Measurements from ENCODE around the gene RNPEPL1. TPM values are rescaled to one million over a fixed set of nuclear protein-coding genes. Genes with fewer than 3 reads are reported as not detected.
"Not testable (repeated sequence)": the region's sequence is repeated elsewhere in the genome, so short reads cannot be mapped to it uniquely, and the experiment has no call there.

Gene RNPEPL1
- total and polyA plus RNA-seq, 8 donors: 20.9 to 99.2 (median 27.8) TPM

- H3K9me3 ChIP-seq: peaks cover 0 to 27% of the 10 kb centered on the region in 2 donors
- peak; percentile 18 for ATAC-seq
- H3K4me1 ChIP-seq: peaks cover 0 to 13% of the 10 kb centered on the region in 2 donors
- H3K27me3 ChIP-seq: peaks cover 0 to 20% of the 10 kb centered on the region in 2 donors
- DNase-seq: peak in 1 of 4 donors; percentile 77
- H3K27ac ChIP-seq: no peak overlapping the region
- H3K4me3 ChIP-seq: no peak overlapping the region
- intact Hi-C loops (cut with DNase I): no loop called here
- H3K36me3 ChIP-seq: peaks cover 0 to 36% of the 10 kb centered on the region in 2 donors
- TF ChIP-seq CTCF (IDR thresholded peaks at IDR 0.05): no peak
These were observed 47.9 kb upstream of the RNPEPL1 start for GRCh38 chr2:240520130-240520973.

GRCh38 chr2:240520974-240521350, 47.3 kb upstream of the RNPEPL1 start:
- Histone ChIP-seq H3K4me3 (no peak overlapping the region), H3K4me1 (peaks cover 0 to 13% of the 10 kb centered on the region in 2 donors), H3K36me3 (peaks cover 0 to 42% of the 10 kb centered on the region in 2 donors), H3K9me3 (peaks cover 0 to 32% of the 10 kb centered on the region in 2 donors), H3K27me3 (peaks cover 0 to 20% of the 10 kb centered on the region in 2 donors), H3K27ac (no peak overlapping the region)
- intact Hi-C loops (cut with DNase I): no loop called here
- DNase-seq (peak in 1 of 4 donors; percentile 42), ATAC-seq (no peak)
- no peak for TF ChIP-seq CTCF (IDR thresholded peaks at IDR 0.05)

GRCh38 chr2:240521885-240522284, 46.4 kb upstream of the RNPEPL1 start:
- DNase-seq; ATAC-seq; H3K27ac ChIP-seq; H3K4me3 ChIP-seq; intact Hi-C loops (cut with DNase I): not testable (repeated sequence)
- Histone ChIP-seq H3K9me3 (peaks cover 0 to 38% of the 10 kb centered on the region in 2 donors), H3K4me1 (peaks cover 0 to 13% of the 10 kb centered on the region in 2 donors), H3K36me3 (peaks cover 0 to 50% of the 10 kb centered on the region in 2 donors), H3K27me3 (peaks cover 0 to 20% of the 10 kb centered on the region in 2 donors)

- H3K27ac ChIP-seq: no peak overlapping the region
- H3K4me3 ChIP-seq: no peak overlapping the region
- peaks cover 0 to 13% of the 10 kb centered on the region in 2 donors for H3K4me1 ChIP-seq
- H3K27me3 ChIP-seq: peaks cover 0 to 20% of the 10 kb centered on the region in 2 donors
- H3K36me3 ChIP-seq: peaks cover 0 to 50% of the 10 kb centered on the region in 2 donors
- intact Hi-C loops (cut with DNase I): no loop called here
- peak in 1 of 4 donors; percentile 33 for DNase-seq
- peaks cover 0 to 38% of the 10 kb centered on the region in 2 donors for H3K9me3 ChIP-seq
- no peak for TF ChIP-seq CTCF (IDR thresholded peaks at IDR 0.05)
- no peak for ATAC-seq
These were observed 45.9 kb upstream of the RNPEPL1 start for GRCh38 chr2:240522406-240522805.

GRCh38 chr2:240523451-240524281, 44.6 kb upstream of the RNPEPL1 start:
- Histone ChIP-seq H3K36me3 (peaks cover 0 to 54% of the 10 kb centered on the region in 2 donors), H3K4me3 (no peak overlapping the region), H3K4me1 (peaks cover 0 to 13% of the 10 kb centered on the region in 2 donors), H3K27ac (no peak overlapping the region), H3K9me3 (peaks cover 0 to 38% of the 10 kb centered on the region in 2 donors), H3K27me3 (peaks cover 0 to 20% of the 10 kb centered on the region in 2 donors)
- DNase-seq (no peak), ATAC-seq (no peak)
- TF ChIP-seq CTCF (IDR thresholded peaks at IDR 0.05): no peak
- intact Hi-C loops (cut with DNase I): no loop called here
